SK-N-SH (cell line): Measurements from ENCODE around the gene RPS8. TPM values are rescaled to one million over a fixed set of nuclear protein-coding genes. Genes with fewer than 3 reads are reported as not detected.

Experiments
- CTCF ChIA-PET: fragments of 300-600, 350-600 bp; formaldehyde crosslinking; extraction: SDS; loops from one replicate; lab custom pipeline; 2021; lab: Yijun Ruan, JAX
- POLR2A ChIA-PET: fragments of 350-600 bp; sonication (Branson Sonifier 250); formaldehyde crosslinking; extraction: SDS; loops from one replicate; lab custom pipeline; 2020; ENCODE audit warnings: antibody characterized with exemption, inconsistent platforms; lab: Yijun Ruan, JAX
- DNase-seq: peaks from one replicate; pipeline ENCODE4 v3.0.0; 2012
- H2AFZ ChIP-seq: fragments of 200-600 bp; sonication (generic); 2 replicates; pipeline ENCODE4 v1.8.1; 2016; ENCODE audit warnings: antibody characterized with exemption, mild to moderate bottlenecking, low read depth
- H3F3A ChIP-seq: fragments of 200-600 bp; sonication (generic); replicated peaks from 2 replicates; pipeline ENCODE3; 2016; ENCODE audit warnings: antibody characterized with exemption, mild to moderate bottlenecking; ENCODE audit not compliant: insufficient read depth
- H3K27ac ChIP-seq, 2 experiments: fragments of 200-500 bp in 1 of 2; fragments of 200-600 bp in 1 of 2; sonication (Bioruptor generic) in 1 of 2; sonication (generic), shearing (Covaris generic) in 1 of 2; 2 replicates each; pipeline versions ENCODE4 v1.5.1 to v1.6.1; 2014 to 2016; ENCODE audit warnings: low read depth in 2 of 2, inconsistent platforms in 1 of 2, low read length in 1 of 2, mild to moderate bottlenecking in 1 of 2, mixed read lengths in 1 of 2
- H3K27me3 ChIP-seq: fragments of 200-600 bp; sonication (generic), shearing (Covaris generic); 2 replicates; pipeline ENCODE4 v1.6.1; 2016; ENCODE audit warnings: mixed run types; ENCODE audit not compliant: insufficient read depth
- H3K36me3 ChIP-seq, 2 experiments: fragments of 200-500 bp in 1 of 2; fragments of 200-600 bp in 1 of 2; sonication (Bioruptor generic) in 1 of 2; sonication (generic) in 1 of 2; replicated peaks in 1 of 2; 2 replicates each; pipeline versions ENCODE3 to v1.5.1; 2014 to 2016; ENCODE audit warnings: low read length in 1 of 2, mild to moderate bottlenecking in 1 of 2; ENCODE audit not compliant: insufficient read depth in 2 of 2, control insufficient read depth in 1 of 2
- H3K4me1 ChIP-seq, 2 experiments: fragments of 200-500 bp in 1 of 2; fragments of 200-600 bp in 1 of 2; sonication (Bioruptor generic) in 1 of 2; sonication (generic), shearing (Covaris generic) in 1 of 2; 2 replicates each; pipeline versions ENCODE4 v1.5.1 to v1.6.1; 2014 to 2016; ENCODE audit warnings: low read depth in 1 of 2, low read length in 1 of 2, mixed run types in 1 of 2; ENCODE audit not compliant: insufficient read depth in 2 of 2, control insufficient read depth in 1 of 2
- H3K4me2 ChIP-seq: fragments of 200-600 bp; sonication (generic), shearing (Covaris generic); 2 replicates; pipeline ENCODE4 v1.6.1; 2017; ENCODE audit warnings: mixed run types
- H3K4me3 ChIP-seq, 2 experiments: fragments of 200-500 bp in 1 of 2; fragments of 200-600 bp in 1 of 2; sonication (Bioruptor generic) in 1 of 2; sonication (generic), shearing (Covaris generic) in 1 of 2; 2 replicates each; pipeline versions ENCODE4 v1.5.1 to v1.8.1; 2014 to 2016; ENCODE audit warnings: low read depth in 2 of 2, inconsistent platforms in 1 of 2, low read length in 1 of 2, mild to moderate bottlenecking in 1 of 2, mixed read lengths in 1 of 2, moderate library complexity in 1 of 2
- H3K79me2 ChIP-seq: fragments of 200-600 bp; sonication (generic); 2 replicates; pipeline ENCODE4 v1.8.1; 2017; ENCODE audit warnings: mild to moderate bottlenecking; ENCODE audit not compliant: insufficient read depth
- H3K9ac ChIP-seq: fragments of 200-600 bp; sonication (generic); 2 replicates; pipeline ENCODE4 v1.6.1; 2017; ENCODE audit warnings: mixed run types
- H3K9me2 ChIP-seq: fragments of 200-600 bp; sonication (generic); 2 replicates; pipeline ENCODE4 v1.6.1; 2017; ENCODE audit warnings: mixed run types
- H3K9me3 ChIP-seq: fragments of 200-600 bp; sonication (generic); 2 replicates; pipeline ENCODE4 v1.6.1; 2017; ENCODE audit warnings: mixed run types, mild to moderate bottlenecking, moderate library complexity
- H4K20me1 ChIP-seq: fragments of 200-600 bp; sonication (generic); 2 replicates; pipeline ENCODE4 v1.6.1; 2017; ENCODE audit warnings: mild to moderate bottlenecking, mixed run types; ENCODE audit not compliant: insufficient read depth
- CHD2 ChIP-seq: fragments of 150-350 bp; IDR thresholded peaks from 2 replicates; pipeline ENCODE4 v1.6.1; 2018; ENCODE audit warnings: low read length; ENCODE audit not compliant: partially characterized antibody
- ELF1 ChIP-seq: IDR thresholded peaks from 2 replicates; pipeline ENCODE4 v1.4.0; 2012
- EP300 ChIP-seq, 2 experiments: IDR thresholded peaks; 2 replicates each; pipeline versions ENCODE4 v1.4.0 to v1.6.1; 2012; ENCODE audit warnings: borderline replicate concordance in 1 of 2, low read depth in 1 of 2, low read length in 1 of 2
- EZH2phosphoT487 ChIP-seq: fragments of 200-600 bp; sonication (generic); IDR thresholded peaks from 2 replicates; pipeline ENCODE4 v1.6.1; 2017; ENCODE audit warnings: low read depth, mixed run types, mild to moderate bottlenecking, antibody characterized with exemption, moderate library complexity, borderline replicate concordance
- FOSL2 ChIP-seq: IDR thresholded peaks from 2 replicates; pipeline ENCODE4 v1.4.0; 2012; ENCODE audit warnings: low read depth, mild to moderate bottlenecking, moderate library complexity, borderline replicate concordance
- GABPA ChIP-seq: IDR thresholded peaks from 2 replicates; pipeline ENCODE4 v1.4.0; 2012; ENCODE audit warnings: low read depth, mild to moderate bottlenecking
- GATA2 ChIP-seq: sonication (generic); formaldehyde crosslinking; IDR thresholded peaks from 2 replicates; pipeline ENCODE4 v1.5.0; 2020; ENCODE audit warnings: mild to moderate bottlenecking, missing genetic modification reagents
- IRF3 ChIP-seq: fragments of 150-350 bp; IDR thresholded peaks from 2 replicates; pipeline ENCODE4 v1.6.1; 2016; ENCODE audit warnings: mild to moderate bottlenecking, low read depth, low read length
- JUND ChIP-seq: IDR thresholded peaks from 2 replicates; pipeline ENCODE4 v1.4.0; 2012
- MAX ChIP-seq: IDR thresholded peaks from 2 replicates; pipeline ENCODE4 v1.4.0; 2012; ENCODE audit warnings: low read depth
- MEF2A ChIP-seq: IDR thresholded peaks from 2 replicates; pipeline ENCODE4 v1.4.0; 2012; ENCODE audit warnings: low read depth, borderline replicate concordance
- MXI1 ChIP-seq: IDR thresholded peaks from 2 replicates; pipeline ENCODE4 v1.6.1; 2012; ENCODE audit warnings: mild to moderate bottlenecking, low read depth, low read length, improper control_type of control experiment
- NRF1 ChIP-seq: IDR thresholded peaks from 2 replicates; pipeline ENCODE4 v1.6.1; 2012; ENCODE audit warnings: low read depth, mild to moderate bottlenecking, low read length
- PBX3 ChIP-seq: IDR thresholded peaks from 2 replicates; pipeline ENCODE4; 2012
- POLR2AphosphoS5 ChIP-seq: IDR thresholded peaks from 2 replicates; pipeline ENCODE4 v1.6.1; 2012; ENCODE audit warnings: low read depth, low read length
- RCOR1 ChIP-seq: fragments of 150-350 bp; IDR thresholded peaks from 2 replicates; pipeline ENCODE4 v1.6.1; 2017; ENCODE audit warnings: antibody characterized with exemption, low read length
- SMC3 ChIP-seq: IDR thresholded peaks from 2 replicates; pipeline ENCODE4 v1.6.1; 2012; ENCODE audit warnings: low read depth, low read length, improper control_type of control experiment
- TAF1 ChIP-seq: IDR thresholded peaks from 2 replicates; pipeline ENCODE4 v1.6.1; 2012; ENCODE audit warnings: low read depth, mild to moderate bottlenecking, low read length, moderate library complexity, borderline replicate concordance
- TCF12 ChIP-seq: IDR thresholded peaks from 2 replicates; pipeline ENCODE4 v1.4.0; 2012
- TEAD4 ChIP-seq: IDR thresholded peaks from 2 replicates; pipeline ENCODE4 v1.4.0; 2012; ENCODE audit warnings: mild to moderate bottlenecking, borderline replicate concordance; ENCODE audit not compliant: insufficient read depth
- USF1 ChIP-seq: IDR thresholded peaks from 2 replicates; pipeline ENCODE4 v1.4.0; 2012; ENCODE audit warnings: low read depth, borderline replicate concordance
- USF2 ChIP-seq: fragments of 150-350 bp; IDR thresholded peaks from 2 replicates; pipeline ENCODE4 v1.6.1; 2017; ENCODE audit warnings: antibody characterized with exemption, low read length, low read depth, borderline replicate concordance
- ZBTB33 ChIP-seq: IDR thresholded peaks from 2 replicates; pipeline ENCODE4 v1.4.0; 2012; ENCODE audit warnings: low read depth, borderline replicate concordance
- WGBS: methylation state at CpG from one replicate; pipeline ENCODE4 v1.1.6; 2017; ENCODE audit warnings: low lambda C conversion rate; 5-methylcytosine and 5-hydroxymethylcytosine counted together
- polyA plus RNA-seq, 3 experiments: library from polyadenylated mRNA; depleted of rRNA; stranded (reverse); fragments of >200 nt; gene quantifications; 2 replicates each; pipeline ENCODE4 v1.2.3, GENCODE V29; 2012

The RPS8 gene
- polyA plus RNA-seq, 1 of the 3 experiments (the other 2 are of a cell fraction), result 3,303 TPM

- H3K9me3 ChIP-seq, result no peaks in the 10 kb centered on the region
- H3F3A ChIP-seq, result peaks cover 34% of the 10 kb centered on the region
- no peaks in the 10 kb centered on the region for H3K79me2 ChIP-seq
- CTCF ChIA-PET, result no interaction called here
- TF ChIP-seq GABPA, result no peak
- TF ChIP-seq CHD2, result no peak
- TF ChIP-seq USF1, result no peak
- TF ChIP-seq RCOR1, result no peak
- no peak for TF ChIP-seq MAX
- no peak for TF ChIP-seq EZH2phosphoT487
- no peak for TF ChIP-seq TEAD4
- TF ChIP-seq, all 33 proteins: peak for 0
- H3K27ac ChIP-seq, result no peak overlapping the region
- no peaks in the 10 kb centered on the region for H3K4me1 ChIP-seq
- POLR2A ChIA-PET, result no interaction called here
- H3K36me3 ChIP-seq, result no peaks in the 10 kb centered on the region
- no peak overlapping the region for H3K4me3 ChIP-seq
- H3K27me3 ChIP-seq, result no peaks in the 10 kb centered on the region
- WGBS, result 100% methylated on average over 1 of the region's 1 CpG
- H2AFZ ChIP-seq, result no peak overlapping the region; the same call in 1 of the 2 replicates
- H3K9me2 ChIP-seq, result no peaks in the 10 kb centered on the region
- no peaks in the 10 kb centered on the region for H4K20me1 ChIP-seq
- no peak overlapping the region for H3K4me2 ChIP-seq
- DNase-seq, result no peak
- H3K9ac ChIP-seq, result no peak overlapping the region
These were observed 41.6 kb upstream of the RPS8 start for GRCh38 chr1:44733784-44734183.

GRCh38 chr1:44735992-44736391 lies 39.3 kb upstream of the RPS8 start:
- ChIA-PET POLR2A (no interaction called here), CTCF (interaction anchor here (1.2 kb wide), 1 partner anchor 8 kb away, joined by 4 read pairs; no protein-coding TSS in a partner anchor)
- no peak for DNase-seq
- no peak for TF ChIP-seq FOSL2
- no peak for TF ChIP-seq JUND
- no peak for TF ChIP-seq EP300 (IDR thresholded peaks at IDR 0.05; ENCODE audit: borderline replicate concordance in 1 of 2, low read depth in 1 of 2, low read length in 1 of 2)
- TF ChIP-seq SMC3, result no peak
- TF ChIP-seq MXI1, result no peak
- no peak for TF ChIP-seq ZBTB33
- TF ChIP-seq MAX, result no peak
- no peak for TF ChIP-seq POLR2AphosphoS5
- no peak for TF ChIP-seq IRF3
- TF ChIP-seq RCOR1, result no peak
- TF ChIP-seq NRF1, result no peak
- TF ChIP-seq MEF2A, result no peak
- no peak for TF ChIP-seq GATA2
- no peak for TF ChIP-seq TAF1
- TF ChIP-seq USF2, result no peak
- TF ChIP-seq ELF1, result no peak
- TF ChIP-seq TCF12, result no peak
- no peak for TF ChIP-seq PBX3

More at GRCh38 chr1:44735992-44736391, 39.3 kb upstream of the RPS8 start:
- no peaks in the 10 kb centered on the region for H4K20me1 ChIP-seq
- no peaks in the 10 kb centered on the region for H3K9me2 ChIP-seq
- no peak overlapping the region for H3K4me2 ChIP-seq
- H3F3A ChIP-seq, result peaks cover 20% of the 10 kb centered on the region
- no peaks in the 10 kb centered on the region for H3K9me3 ChIP-seq
- H2AFZ ChIP-seq, result no peak overlapping the region
- H3K4me1 ChIP-seq, result peaks cover 0 to 5% of the 10 kb centered on the region in 2 experiments; a peak in 1 of 4 replicates
- H3K79me2 ChIP-seq, result peaks cover 13% of the 10 kb centered on the region
- H3K9ac ChIP-seq, result no peak overlapping the region
- H3K4me3 ChIP-seq, result no peak overlapping the region
- no peaks in the 10 kb centered on the region for H3K27me3 ChIP-seq
- H3K27ac ChIP-seq, result no peak overlapping the region
- 92% methylated on average over 1 of the region's 1 CpG for WGBS
- no peaks in the 10 kb centered on the region for H3K36me3 ChIP-seq
